HG03442 (cell line): ENCODE measurements around the gene MEIOC.
"Not testable (repeated sequence)": the region's sequence is repeated elsewhere in the genome, so short reads cannot be mapped to it uniquely, and the experiment has no call there.

Experiments
- ATAC-seq: cut with Tn5 transposase; IDR thresholded peaks from one replicate; pipeline ENCODE4 v1.9.1; 2021; ENCODE audit warnings: mild to moderate bottlenecking, moderate library complexity; ENCODE audit not compliant: unreplicated experiment

MEIOC gene

DNA sequence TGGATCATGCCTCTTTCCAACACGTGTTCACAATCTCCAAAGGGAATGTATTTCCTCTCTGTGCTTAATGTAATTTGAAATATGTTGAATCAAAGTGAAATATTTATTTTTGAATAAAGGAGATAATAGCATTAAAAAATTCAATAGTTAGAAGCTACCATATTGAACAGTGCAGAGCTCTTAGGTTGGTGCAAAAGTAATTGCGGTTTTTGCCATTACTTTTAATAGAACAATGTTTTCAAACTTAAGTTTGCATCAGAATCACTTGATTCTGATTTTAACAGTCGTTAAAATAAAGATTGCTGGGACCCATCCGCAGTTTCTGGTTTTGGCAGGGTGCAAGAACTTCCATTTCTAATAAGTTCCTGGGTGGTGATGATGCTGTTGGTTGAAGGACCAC, 10.0 kb upstream of the MEIOC start:
- ATAC-seq = no peak

DNA sequence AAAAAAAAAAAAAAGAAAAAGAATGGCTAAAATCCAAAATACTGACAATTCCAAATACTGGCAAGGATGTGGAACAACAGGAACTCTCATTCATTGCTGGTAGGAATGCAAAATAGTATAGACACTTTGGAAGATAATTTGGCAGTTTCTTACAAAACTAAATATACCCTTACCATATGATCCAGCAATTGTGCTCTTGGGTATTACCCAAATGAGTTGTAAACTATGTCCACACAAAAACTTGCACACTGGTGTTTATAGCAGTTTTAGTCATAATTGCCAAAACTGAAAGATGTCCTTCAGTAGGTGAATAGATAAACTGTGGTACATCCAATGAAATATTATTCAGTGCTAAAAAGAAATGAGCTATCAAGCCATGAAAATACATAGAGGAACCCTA, 8.5 kb upstream of the MEIOC start:
- ATAC-seq = no peak

DNA sequence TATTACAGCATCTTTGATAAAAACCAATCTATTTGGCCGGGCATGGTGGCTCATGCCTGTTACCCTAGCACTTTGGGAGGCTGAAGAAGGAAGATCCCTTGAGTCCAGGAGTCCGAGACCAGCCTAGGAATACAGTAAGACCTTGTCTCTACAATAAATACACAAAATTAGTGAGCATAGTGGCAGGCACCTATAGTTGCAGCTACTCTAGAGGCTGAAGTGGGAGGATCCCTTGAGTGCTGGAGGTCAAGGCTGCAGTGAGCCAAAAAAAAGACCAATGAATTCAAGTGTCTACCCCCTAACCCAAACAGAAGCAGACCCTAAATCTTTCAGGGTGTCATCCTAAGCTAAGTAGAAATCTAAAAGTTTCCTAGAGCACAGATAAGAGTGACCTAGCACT, 7.3 kb upstream of the MEIOC start:
- ATAC-seq = no peak

DNA sequence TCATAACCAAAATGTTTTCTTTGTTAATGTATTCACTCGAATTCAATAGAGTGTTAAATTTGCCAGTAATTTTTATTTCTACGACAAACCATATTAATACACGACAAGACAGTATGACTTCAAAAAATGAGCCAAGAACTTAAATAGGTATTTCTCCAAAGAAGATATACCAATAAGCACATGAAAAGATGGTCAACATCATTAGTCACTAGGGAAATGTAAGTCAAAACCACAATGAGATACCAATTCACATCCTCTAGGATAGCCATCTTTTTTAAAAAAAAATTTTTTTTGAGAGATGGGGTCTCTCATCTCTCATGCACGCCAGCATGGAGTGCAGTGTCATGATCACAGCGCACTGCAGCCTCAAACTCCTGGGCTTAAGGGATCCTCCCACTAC, 5.0 kb upstream of the MEIOC start:
- no peak for ATAC-seq

DNA sequence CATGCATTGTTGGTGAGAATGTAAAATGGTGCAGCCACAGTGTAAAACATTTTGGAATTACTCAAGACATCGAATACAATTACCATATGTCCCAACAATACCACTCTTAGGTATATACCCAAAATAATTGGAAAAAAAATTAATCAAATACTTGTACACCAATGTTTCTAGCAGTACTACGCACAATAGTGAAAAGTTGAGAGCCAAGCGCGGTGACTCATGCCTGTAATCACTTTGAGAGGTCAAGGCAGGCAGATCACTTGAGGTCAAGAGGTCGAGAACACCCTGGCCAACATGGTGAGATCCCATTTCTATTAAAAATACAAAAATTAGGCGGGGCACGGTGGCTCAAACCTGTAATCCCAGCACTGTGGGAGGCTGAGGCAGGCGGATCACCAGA, 3.5 kb upstream of the MEIOC start:
- ATAC-seq = no peak

DNA sequence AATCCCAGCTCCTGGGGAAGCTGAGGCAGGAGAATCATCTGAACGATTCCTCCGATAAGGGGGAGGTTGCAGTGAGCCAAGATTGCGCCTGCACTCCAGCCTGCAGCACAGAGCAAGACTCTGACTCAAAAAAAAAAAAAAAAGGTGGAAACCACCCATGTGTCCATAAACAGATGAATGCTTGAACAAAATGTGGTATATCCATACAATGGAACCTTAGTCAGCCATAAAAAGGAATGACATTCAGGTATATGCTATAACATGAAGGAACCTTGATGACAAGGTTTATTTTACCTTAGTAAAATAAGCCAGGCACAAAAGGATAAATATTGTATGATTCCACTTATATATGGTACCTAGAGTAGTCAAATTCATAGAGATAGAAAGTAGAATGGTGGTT, 2.9 kb upstream of the MEIOC start:
- no peak for ATAC-seq

DNA sequence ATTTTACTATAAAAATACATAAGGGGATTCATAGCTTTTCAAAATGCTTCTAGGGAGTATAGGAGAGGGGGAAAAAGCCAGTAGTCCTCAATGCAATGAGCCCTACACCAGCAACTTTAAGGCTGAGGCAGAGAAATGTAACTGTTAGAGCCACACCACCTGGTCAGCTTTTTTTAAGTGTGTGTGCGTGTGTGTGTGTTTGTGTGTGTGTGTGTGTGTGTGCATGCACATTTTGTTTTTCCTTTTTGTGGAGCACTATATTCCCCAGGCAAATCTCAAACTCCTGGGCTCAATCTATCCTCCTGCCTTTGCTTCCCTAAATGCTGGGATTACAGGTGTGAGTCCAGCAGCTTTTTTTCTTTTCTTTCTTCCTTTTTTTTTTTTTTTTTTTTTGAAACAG, 2.3 kb upstream of the MEIOC start:
- no peak for ATAC-seq

DNA sequence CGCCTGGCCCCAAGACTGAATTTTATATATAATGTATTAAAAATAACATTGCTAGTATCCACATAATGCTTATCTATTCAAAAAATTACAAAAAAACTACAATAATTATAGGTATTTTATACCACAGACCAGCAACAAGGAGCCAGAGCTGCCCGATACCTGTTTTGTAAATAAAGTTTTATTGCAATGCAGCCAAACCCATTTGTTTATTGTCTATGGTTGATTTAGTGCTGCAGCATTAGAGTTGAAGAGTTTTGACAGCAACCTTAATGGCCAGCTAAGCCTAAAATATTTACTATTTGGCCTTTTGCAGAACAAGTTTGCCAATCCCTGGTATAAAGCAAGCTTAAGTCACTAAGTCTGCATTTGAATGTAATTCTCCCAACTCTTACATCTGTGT, 5.6 kb downstream of the MEIOC start:
- ATAC-seq = no peak

DNA sequence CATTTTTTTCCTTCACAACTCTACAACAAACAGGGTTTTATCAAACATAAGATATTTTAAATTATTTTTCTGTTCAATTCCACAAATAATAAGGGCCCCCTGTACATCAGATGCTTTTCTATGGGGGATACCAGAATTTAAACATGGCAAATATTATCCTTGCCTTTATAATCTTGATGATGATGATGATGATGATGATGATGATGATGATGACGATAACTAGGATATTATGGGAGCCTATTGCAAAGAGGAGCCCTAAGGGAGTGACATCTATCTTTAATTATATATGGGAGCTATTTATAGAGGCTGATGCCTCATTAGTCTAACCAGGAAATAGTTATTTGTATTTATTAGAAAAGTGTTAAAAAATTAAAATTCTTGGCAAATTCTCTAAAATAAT, 6.8 kb downstream of the MEIOC start:
- ATAC-seq = no peak

DNA sequence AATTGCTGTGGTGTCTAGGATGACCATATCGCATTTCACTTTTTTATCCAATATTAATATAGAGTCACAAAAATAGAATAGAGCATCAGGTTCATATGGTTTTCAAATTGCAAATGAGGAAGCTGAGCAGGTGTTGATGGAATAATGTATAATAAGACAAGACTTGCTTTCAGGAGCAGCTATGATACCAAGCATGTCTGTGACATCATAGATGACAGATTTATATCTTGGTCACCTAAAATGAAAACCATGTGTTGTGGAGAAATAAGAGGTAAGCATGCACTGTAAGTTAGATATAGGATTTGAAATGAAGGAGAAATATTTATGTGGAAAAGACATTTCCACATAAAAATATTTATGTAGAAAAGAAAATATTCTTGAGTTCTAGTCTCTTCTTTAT, 8.6 kb downstream of the MEIOC start:
- ATAC-seq = no peak

DNA sequence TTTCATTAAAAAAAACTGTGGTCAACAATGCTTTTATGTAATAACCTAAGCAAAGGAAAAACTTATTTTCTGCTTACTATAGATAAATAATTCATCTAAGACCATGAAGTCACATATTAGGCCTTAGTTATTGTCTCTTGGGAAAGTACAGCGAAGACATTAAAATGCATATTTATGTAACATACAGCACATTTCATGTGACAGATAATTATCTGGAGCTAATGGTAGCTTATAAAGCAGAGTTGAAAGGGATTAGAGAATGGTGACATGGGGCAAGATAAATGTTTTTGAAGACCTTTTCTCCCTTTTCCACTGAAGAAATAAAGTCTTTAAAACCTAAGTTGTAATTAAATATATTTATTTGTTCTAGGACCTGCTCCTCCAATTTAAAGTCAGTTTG, 9.7 kb downstream of the MEIOC start:
- ATAC-seq = no peak

DNA sequence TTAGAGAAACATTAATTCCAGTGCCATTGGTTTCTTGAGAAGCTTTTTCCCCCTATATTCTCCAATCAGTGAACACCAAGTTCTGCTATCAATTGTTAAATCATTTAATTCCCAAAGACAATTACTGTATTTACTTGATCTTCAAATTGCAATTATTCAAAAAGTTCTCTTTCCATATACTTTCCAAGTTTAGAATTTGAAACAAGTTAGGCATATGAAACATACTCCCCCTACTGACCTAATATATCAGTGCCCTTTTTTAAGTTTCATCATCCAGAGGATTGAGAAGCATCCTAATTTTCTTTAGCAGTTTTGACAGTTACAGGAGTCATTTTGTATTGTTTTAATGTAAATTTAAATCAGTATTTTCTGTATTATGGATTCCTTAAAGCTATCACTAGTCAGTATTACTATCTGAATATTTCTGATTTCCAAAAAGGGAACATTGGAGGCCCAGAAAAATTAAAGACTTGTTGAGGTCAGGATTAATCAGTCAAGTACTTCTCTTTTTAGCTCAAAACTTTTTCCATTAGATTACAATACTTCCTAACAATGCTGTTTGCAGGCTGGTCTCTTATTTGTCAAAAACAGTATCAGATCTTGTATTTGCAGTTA, 16.3 kb downstream of the MEIOC start:
- no peak for ATAC-seq

DNA sequence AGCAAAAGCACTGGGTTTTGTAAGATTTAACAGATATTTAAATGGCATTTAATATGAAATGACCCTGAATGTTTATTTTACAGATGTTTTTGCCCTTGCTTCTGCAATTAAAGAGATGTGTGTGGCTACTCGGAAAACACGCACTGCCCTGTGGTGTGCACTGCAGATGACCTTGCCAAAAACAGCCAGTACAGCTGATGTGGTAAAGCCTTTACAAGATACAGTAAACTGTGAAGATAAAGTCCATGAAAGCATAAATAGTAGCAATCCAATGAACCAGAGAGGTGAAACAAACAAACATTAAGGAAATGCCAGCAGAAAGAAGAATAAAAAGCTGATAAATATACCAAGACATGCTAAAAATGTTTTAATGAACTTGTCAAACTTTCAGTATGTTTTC, 17.6 kb downstream of the MEIOC start:
- ATAC-seq = no peak

DNA sequence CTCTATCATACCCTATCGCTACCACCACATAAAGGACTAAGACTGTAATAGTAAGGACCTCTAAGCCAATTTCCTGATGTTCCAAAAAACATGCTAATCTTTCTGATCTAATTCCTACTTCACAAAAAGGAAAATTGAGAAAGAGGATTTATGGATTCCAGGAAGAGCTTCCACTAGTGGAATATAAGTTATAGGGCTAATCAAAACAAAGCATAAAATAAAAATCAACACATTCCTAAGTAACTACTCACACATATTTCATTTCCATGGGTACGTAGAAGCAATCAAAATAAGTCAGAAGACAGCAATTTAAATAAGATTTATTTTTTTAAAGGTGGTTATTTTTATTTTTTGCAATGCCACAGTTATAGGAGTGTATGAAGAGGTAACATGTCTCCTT, 20.9 kb downstream of the MEIOC start:
- ATAC-seq = no peak

DNA sequence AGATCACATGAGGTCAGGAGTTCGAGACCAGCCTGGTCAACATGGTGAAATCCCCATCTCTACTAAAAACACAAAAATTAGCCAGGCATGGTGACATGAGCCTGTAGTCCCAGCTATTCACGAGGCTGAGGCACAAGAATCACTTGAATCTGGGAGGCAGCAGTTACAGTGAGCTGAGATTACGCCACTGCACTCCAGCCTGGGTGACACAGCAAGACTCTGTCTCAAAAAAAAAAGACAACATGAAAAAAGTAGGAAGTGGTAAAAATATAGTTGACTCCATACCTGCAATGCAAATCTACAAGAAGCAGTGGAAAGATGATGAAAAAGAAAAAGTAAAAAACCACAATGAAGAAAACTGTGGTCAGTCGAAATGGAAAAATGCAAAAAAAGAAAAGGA, 27.0 kb downstream of the MEIOC start:
- ATAC-seq = not testable (repeated sequence)

DNA sequence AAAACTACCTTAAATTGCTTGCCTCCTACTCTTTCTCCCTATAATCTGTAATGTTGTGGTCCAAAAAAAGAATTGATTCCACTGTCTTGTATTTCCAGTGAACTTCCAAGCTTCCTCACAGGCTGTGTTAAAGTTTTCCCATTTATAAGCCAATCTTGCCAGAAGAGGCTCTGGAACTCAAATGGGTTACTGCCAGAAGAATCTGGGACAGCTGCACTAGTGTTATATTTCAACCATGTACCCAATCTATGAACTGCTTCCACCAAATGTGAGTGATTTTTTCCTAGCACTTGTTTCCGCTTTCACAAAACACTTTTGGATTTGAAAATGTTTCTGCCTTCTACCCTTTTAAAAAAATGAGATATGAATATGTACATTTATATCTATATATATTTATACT, 31.5 kb downstream of the MEIOC start:
- no peak for ATAC-seq

DNA sequence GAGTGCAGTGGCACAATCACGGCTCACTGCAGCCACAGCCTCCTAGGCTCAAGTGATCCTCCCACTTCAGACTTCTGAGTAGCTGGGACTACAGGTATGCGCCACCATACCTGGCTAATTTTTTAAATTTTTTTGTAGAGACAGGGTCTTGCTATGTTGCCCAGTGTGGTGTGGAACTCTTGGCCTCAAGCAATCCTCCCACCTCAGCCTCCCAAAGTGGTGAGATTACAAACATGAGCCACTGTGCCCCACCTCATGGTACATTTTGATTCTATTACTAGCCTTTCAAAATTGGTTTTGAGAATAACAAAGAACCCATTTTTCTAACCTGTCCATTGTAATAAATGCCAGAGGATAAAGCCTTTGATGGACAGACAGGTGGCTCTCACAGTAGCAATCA, 31.9 kb downstream of the MEIOC start:
- ATAC-seq = no peak

DNA sequence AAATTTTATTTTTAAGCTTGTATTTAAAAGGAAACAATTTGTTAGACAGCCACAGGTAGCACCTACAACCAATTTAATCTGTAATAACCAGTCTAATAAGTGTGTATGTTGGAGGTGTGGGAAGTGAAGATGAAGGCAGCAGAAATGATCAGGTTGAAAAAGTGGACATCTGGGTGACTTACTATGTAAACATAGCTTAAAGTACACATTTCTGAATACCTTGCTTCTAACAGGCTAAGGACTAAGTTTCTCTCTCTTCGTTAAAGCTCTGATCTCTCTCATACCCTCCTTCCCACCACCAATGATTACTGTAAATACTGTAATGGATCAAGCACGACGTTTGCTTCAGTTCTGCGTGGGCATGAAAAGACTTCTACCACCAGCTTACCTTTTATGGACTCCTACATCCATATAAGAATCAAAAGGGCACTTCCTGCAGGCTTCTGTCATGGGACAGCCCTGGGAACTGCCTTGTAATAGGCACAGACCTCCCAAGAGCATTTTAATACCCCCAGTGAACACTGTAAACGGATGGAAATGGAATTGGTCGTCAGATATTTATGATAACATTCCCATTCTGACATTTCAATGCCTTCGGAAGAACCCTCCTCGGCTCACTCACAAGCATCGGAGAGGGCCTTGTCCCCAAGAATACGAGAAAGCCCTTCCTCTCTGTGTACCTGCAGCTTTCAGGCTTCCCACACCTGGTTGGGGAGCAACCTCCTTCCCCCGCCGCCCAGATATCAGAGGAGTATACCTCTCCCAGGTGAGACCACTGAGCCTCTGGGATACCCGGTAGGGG, 32.6 kb downstream of the MEIOC start:
- ATAC-seq = no peak

DNA sequence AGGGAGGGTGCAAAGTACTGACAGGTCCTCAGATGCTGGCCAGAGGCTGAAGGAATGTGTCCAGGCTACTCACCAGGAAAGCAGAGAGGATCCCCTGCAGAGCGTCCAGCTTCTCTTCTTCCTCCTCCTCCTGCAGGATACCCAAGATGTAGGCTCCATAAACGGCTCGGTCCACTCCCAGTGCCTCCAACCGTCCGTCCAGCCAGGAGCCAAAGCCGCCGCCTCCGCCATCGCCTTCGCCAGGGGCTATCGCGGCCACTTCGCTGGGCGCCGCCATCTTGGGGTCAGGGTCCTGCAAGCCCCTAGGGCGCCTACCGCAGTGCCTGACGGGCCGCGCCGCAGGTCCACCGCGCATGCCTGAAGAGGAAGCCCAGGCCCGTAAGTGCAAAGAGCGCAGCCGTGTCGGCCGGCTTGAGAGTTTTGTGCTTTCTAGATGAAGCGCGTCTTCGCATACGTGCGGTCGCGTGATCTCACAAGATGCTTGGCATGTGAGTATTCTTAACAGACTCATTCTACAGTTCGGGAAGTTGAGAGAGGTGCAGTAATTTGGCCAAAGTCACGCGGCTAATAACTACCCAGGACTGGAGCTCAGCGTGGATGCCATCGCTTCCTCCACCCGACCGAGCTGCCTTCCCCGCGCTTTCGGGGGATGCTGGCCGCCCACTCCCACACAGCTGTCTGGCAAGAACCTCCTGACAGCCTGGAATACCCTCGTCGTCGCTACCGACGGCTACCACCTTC, 33.4 kb downstream of the MEIOC start, which contains the start of gene CCDC43:
Gene CCDC43 (minus strand): TSS at position 300 of the 741 bp plus-strand sequence. CDS start 23 bp downstream, at position 277.
- peak; percentile 91 for ATAC-seq

DNA sequence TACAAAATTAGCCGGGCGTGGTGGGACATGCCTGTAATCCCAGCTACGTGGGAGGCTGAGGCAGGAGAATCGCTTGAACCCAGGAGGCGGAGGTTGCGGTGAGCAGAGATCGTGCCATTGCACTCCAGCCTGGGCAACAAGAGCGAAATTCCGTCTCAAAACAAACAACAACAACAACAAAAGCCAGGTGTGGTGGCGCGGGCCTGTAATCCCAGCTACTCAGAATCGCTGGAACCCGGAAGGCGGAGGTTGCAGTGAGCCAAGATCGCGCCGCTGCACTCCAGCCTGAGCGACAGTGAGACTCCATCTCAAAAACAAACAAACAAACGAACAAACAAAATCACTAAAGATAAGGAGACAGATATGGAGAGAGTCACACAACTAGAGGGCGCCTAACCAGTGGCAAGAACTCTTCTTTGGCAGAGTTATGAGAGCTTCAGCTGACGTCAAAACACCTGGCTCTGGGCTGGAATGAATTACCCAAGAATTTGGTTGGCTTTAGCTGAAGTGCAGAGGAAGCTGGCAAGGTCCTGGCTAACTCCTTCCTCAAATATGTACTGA, 34.6 kb downstream of the MEIOC start:
- ATAC-seq = not testable (repeated sequence)

DNA sequence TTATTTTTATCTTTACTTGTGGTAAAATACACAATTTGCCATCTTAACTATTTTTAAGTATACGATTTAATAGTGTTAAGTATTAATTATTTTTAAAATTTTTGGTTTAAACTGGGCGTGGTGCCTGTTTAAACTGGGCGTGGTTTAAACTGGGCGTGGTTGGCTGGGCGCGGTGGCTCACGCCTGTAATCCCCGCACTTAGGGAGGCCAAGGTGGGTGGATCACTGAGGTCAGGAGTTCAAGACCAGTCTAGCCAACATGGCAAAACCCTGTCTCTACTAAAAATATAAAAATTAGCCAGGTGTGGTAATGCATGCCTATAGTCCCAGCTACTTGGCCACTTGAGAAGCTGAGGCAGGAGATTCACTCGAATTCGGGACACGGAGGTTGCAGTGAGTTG, 37.3 kb downstream of the MEIOC start:
- ATAC-seq = no peak

DNA sequence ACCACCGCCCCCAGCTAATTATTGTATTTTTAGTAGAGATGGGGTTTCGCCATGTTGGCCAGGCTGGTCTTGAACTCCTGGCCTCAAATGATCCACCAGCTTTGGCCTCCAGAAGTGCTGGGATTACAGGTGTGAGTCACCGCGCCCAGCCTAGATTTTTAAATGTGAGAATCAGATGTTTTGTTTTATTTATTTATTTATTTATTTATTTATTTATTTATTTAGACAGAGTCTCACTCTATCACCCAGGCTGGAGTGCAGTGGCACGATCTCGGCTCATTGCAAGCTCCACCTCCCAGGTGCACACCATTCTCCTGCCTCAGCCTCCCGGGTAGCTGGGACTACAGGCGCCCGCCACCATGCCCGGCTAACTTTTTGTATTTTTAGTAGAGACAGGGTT, 44.0 kb downstream of the MEIOC start:
- ATAC-seq = not testable (repeated sequence)
